HCT116 (cell line): Measurements from ENCODE around the gene EXD3. TPM values are rescaled to one million over a fixed set of nuclear protein-coding genes. Genes with fewer than 3 reads are reported as not detected.

Experiments
- ATAC-seq: fragments of 200-7000 bp; cut with Tn5 transposase; 2 replicates; pipeline ENCODE4 v1.9.1; 2020; ENCODE audit warnings: mild to moderate bottlenecking, moderate library complexity
- BruUV-seq: library from RNA; stranded (reverse); fragments of 400-500 nt; replicated peaks from 2 replicates; lab custom pipeline; 2021; lab: Mats Ljungman, UMichigan
- CTCF ChIA-PET: fragments of 300-600 bp; sonication (Branson Sonifier 250); formaldehyde crosslinking; loops from one replicate; lab custom pipeline; 2021; ENCODE audit warnings: antibody characterized with exemption; lab: Charles Lee
- POLR2A ChIA-PET: fragments of 300-600, 350-600 bp; sonication (Branson Sonifier 250); formaldehyde crosslinking; loops from one replicate; lab custom pipeline; 2021; ENCODE audit warnings: antibody characterized with exemption; lab: Charles Lee
- RAD21 ChIA-PET, 2 experiments: fragments of 300-600 bp; sonication (Branson Sonifier 250); formaldehyde crosslinking; loops; one replicate each; lab custom pipeline; 2023; ENCODE audit warnings: low total read pairs in 2 of 2; ENCODE audit not compliant: uncharacterized antibody in 2 of 2, unreplicated experiment in 2 of 2, low non-redundant PET in 1 of 2; lab: Charles Lee
- DNase-seq: peaks from one replicate; pipeline ENCODE4 v3.0.0-alpha.2; 2010; ENCODE audit warnings: low read depth, low spot score
- H2AFZ ChIP-seq: fragments of 200-600 bp; shearing (Covaris generic), sonication (generic); 2 replicates; pipeline ENCODE4 v1.6.1; 2017; ENCODE audit warnings: low read depth, mixed run types, mixed read lengths, antibody characterized with exemption, low read length; ENCODE audit not compliant: poor library complexity, severe bottlenecking
- H3K27ac ChIP-seq: 2 replicates; pipeline ENCODE4 v1.5.1; 2012; ENCODE audit warnings: low read depth, low read length
- H3K27me3 ChIP-seq: fragments of 200-600 bp; sonication (generic); 2 replicates; pipeline ENCODE4 v1.6.1; 2016; ENCODE audit warnings: mixed run types, low read length, mixed read lengths; ENCODE audit not compliant: insufficient read depth
- H3K36me3 ChIP-seq, 2 experiments: fragments of 200-500 bp in 1 of 2; fragments of 200-600 bp in 1 of 2; sonication (Bioruptor generic) in 1 of 2; sonication (generic) in 1 of 2; 2 replicates each; pipeline versions ENCODE4 v1.5.1 to v1.6.1; 2014 to 2016; ENCODE audit warnings: low read length in 2 of 2, inconsistent platforms in 1 of 2, mixed read lengths in 1 of 2, mixed run types in 1 of 2; ENCODE audit not compliant: insufficient read depth in 2 of 2, control insufficient read depth in 1 of 2
- H3K4me1 ChIP-seq, 2 experiments: fragments of 200-600 bp in 1 of 2; sonication (generic) in 1 of 2; 2 replicates each; pipeline versions ENCODE4 v1.5.1 to v1.6.1; 2012 to 2017; ENCODE audit warnings: low read length in 2 of 2, inconsistent platforms in 1 of 2, mild to moderate bottlenecking in 1 of 2, mixed read lengths in 1 of 2, mixed run types in 1 of 2, moderate library complexity in 1 of 2; ENCODE audit not compliant: insufficient read depth in 2 of 2, control insufficient read depth in 1 of 2
- H3K4me2 ChIP-seq: fragments of 200-600 bp; sonication (generic); 2 replicates; pipeline ENCODE4 v1.6.1; 2017; ENCODE audit warnings: mixed run types, low read length, mixed read lengths
- H3K4me3 ChIP-seq, 2 experiments: fragments of 200-600 bp in 1 of 2; sonication (generic) in 1 of 2; replicated peaks in 1 of 2; 2 replicates each; pipeline ENCODE4 v1.5.1; 2011 to 2016; ENCODE audit warnings: low read length in 2 of 2, control low read depth in 1 of 2, low read depth in 1 of 2, mild to moderate bottlenecking in 1 of 2, mixed read lengths in 1 of 2, mixed run types in 1 of 2
- H3K79me2 ChIP-seq: fragments of 200-600 bp; sonication (generic); 2 replicates; pipeline ENCODE4 v1.6.1; 2017; ENCODE audit warnings: mild to moderate bottlenecking, mixed run types, low read length, moderate library complexity, mixed read lengths; ENCODE audit not compliant: insufficient read depth
- H3K9ac ChIP-seq: fragments of 200-600 bp; sonication (generic); 2 replicates; pipeline ENCODE4 v1.6.1; 2016; ENCODE audit warnings: low read length, mixed read lengths
- H3K9me2 ChIP-seq: fragments of 200-600 bp; sonication (generic), shearing (Covaris generic); 2 replicates; pipeline ENCODE4 v1.6.1; 2017; ENCODE audit warnings: mixed run types, mild to moderate bottlenecking, moderate library complexity; ENCODE audit not compliant: insufficient read depth
- H3K9me3 ChIP-seq, 2 experiments: fragments of 200-500 bp in 1 of 2; fragments of 200-600 bp in 1 of 2; sonication (Bioruptor generic) in 1 of 2; sonication (generic) in 1 of 2; 2 replicates each; pipeline ENCODE4 v1.6.1; 2014 to 2017; ENCODE audit warnings: low read length in 2 of 2, mixed read lengths in 2 of 2, inconsistent platforms in 1 of 2, low read depth in 1 of 2, mild to moderate bottlenecking in 1 of 2, mixed run types in 1 of 2, moderate library complexity in 1 of 2; ENCODE audit not compliant: control insufficient read depth in 1 of 2, insufficient read depth in 1 of 2
- H4K20me1 ChIP-seq: fragments of 200-600 bp; sonication (generic), shearing (Covaris generic); 2 replicates; pipeline ENCODE4 v1.6.1; 2017; ENCODE audit warnings: mixed run types, mild to moderate bottlenecking, moderate library complexity; ENCODE audit not compliant: insufficient read depth
- ATF3 ChIP-seq: IDR thresholded peaks from 2 replicates; pipeline ENCODE4 v1.6.1; 2012
- EGR1 ChIP-seq: IDR thresholded peaks from 2 replicates; pipeline ENCODE4 v1.6.1; 2012; ENCODE audit warnings: low read depth
- ELF1 ChIP-seq: IDR thresholded peaks from 2 replicates; pipeline ENCODE4 v1.6.1; 2012; ENCODE audit warnings: low read depth, borderline replicate concordance
- EZH2 ChIP-seq: fragments of 200-600 bp; sonication (generic); IDR thresholded peaks from 2 replicates; pipeline ENCODE4 v1.6.1; 2017; ENCODE audit warnings: antibody characterized with exemption, mixed run types
- EZH2phosphoT487 ChIP-seq: fragments of 200-600 bp; IDR thresholded peaks from 2 replicates; pipeline ENCODE4 v1.6.1; 2018; ENCODE audit warnings: antibody characterized with exemption, borderline replicate concordance
- POLR2A ChIP-seq: IDR thresholded peaks from 2 replicates; pipeline ENCODE4 v1.7.0; 2011; ENCODE audit warnings: borderline replicate concordance; ENCODE audit not compliant: insufficient read depth, insufficient read length; ENCODE audit errors: extremely low read depth
- POLR2AphosphoS5 ChIP-seq: IDR thresholded peaks from 2 replicates; pipeline ENCODE4 v1.6.1; 2011; ENCODE audit warnings: mild to moderate bottlenecking, low read depth, low read length, moderate library complexity
- SP1 ChIP-seq: IDR thresholded peaks from 2 replicates; pipeline ENCODE4 v1.6.1; 2012; ENCODE audit warnings: low read depth
- YY1 ChIP-seq: IDR thresholded peaks from 2 replicates; pipeline ENCODE4 v1.6.1; 2011; ENCODE audit warnings: low read length, low read depth, moderate library complexity, mild to moderate bottlenecking; ENCODE audit not compliant: insufficient replicate concordance; ENCODE audit errors: extremely low read depth
- ZBTB33 ChIP-seq: IDR thresholded peaks from 2 replicates; pipeline ENCODE4 v1.6.1; 2011; ENCODE audit warnings: mild to moderate bottlenecking, low read length, moderate library complexity; ENCODE audit not compliant: insufficient replicate concordance; ENCODE audit errors: extremely low read depth
- ZNF274 ChIP-seq: fragments of 200-500 bp; sonication (Bioruptor generic); IDR thresholded peaks from 2 replicates; pipeline ENCODE4 v1.6.1; 2014; ENCODE audit warnings: mild to moderate bottlenecking, low read depth, low read length, inconsistent platforms
- intact Hi-C: fragments of 100-400 bp; cut with micrococcal nuclease; formaldehyde crosslinking; loops from 2 replicates; pipeline ENCODE4 v1.10.0; 2022
- total RNA-seq: library from RNA; stranded (reverse); gene quantifications from one replicate; pipeline ENCODE4 v1.2.1, GENCODE V29; 2021; ENCODE audit not compliant: unreplicated experiment
- TF ChIP-seq, protein P1 (sequence below): IDR thresholded peaks from 2 replicates; pipeline ENCODE4 v1.6.1; 2012

EXD3 gene
- total RNA-seq, 1 experiment from 2014 or later = 25.4 TPM

- no peaks in the 10 kb centered on the region for H3K9me2 ChIP-seq
- no peak overlapping the region for H3K27ac ChIP-seq
- CTCF ChIA-PET = no interaction called here
- DNase-seq = no peak
- no peak overlapping the region for H3K9ac ChIP-seq
- RAD21 ChIA-PET = no interaction called here
- no peak overlapping the region for H2AFZ ChIP-seq
- peaks cover 16 to 49% of the 10 kb centered on the region in 2 experiments for H3K4me1 ChIP-seq
- no peak overlapping the region for H3K4me2 ChIP-seq
- H3K27me3 ChIP-seq = no peaks in the 10 kb centered on the region
- POLR2A ChIA-PET = no interaction called here
- no peaks in the 10 kb centered on the region for H4K20me1 ChIP-seq
- intact Hi-C loops = no loop called here
- no peak overlapping the region for H3K4me3 ChIP-seq
- no peaks in the 10 kb centered on the region for H3K36me3 ChIP-seq
- TF ChIP-seq EGR1 = no peak
- no peak for TF ChIP-seq POLR2A
- no peak for TF ChIP-seq SP1
- no peak for TF ChIP-seq EZH2phosphoT487
- no peak for TF ChIP-seq ATF3
- TF ChIP-seq, protein P1, sequence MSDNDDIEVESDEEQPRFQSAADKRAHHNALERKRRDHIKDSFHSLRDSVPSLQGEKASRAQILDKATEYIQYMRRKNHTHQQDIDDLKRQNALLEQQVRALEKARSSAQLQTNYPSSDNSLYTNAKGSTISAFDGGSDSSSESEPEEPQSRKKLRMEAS = no peak
- TF ChIP-seq ZNF274 = no peak
- TF ChIP-seq, all 23 proteins: peak for 0
- H3K79me2 ChIP-seq = peaks cover 4% of the 10 kb centered on the region; the same call in 1 of the 2 replicates
- ATAC-seq = no peak
- H3K9me3 ChIP-seq = no peaks in the 10 kb centered on the region
- no TSS peak for BruUV-seq
Measured at GRCh38 chr9:137306066-137306849, 116.7 kb downstream of the EXD3 start.

DNA sequence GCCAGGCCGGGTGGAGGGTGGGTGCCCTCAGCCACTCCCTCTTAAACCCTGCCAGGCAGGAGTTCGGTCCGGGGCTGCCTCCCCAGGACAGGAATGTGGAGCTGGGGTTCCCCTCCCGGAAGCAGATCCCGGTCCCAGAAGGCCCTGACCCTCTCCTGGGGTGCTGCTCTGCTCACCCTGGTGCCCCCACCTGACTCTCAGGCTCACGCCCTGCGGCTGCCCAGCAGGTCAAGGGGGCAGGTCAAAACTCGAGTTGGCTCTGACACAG is 117.2 kb downstream of the EXD3 start:
- H3K9me2 ChIP-seq = no peaks in the 10 kb centered on the region
- CTCF ChIA-PET = no interaction called here
- H3K79me2 ChIP-seq = peaks cover 6% of the 10 kb centered on the region
- POLR2A ChIA-PET = no interaction called here
- no peak overlapping the region for H3K4me3 ChIP-seq
- ATAC-seq (no peak), DNase-seq (no peak)
- no peaks in the 10 kb centered on the region for H3K27me3 ChIP-seq
- H3K27ac ChIP-seq = no peak overlapping the region; the same call in 1 of the 2 replicates
- H2AFZ ChIP-seq = no peak overlapping the region
- H3K36me3 ChIP-seq = no peaks in the 10 kb centered on the region
- BruUV-seq = no TSS peak
- no peaks in the 10 kb centered on the region for H3K9me3 ChIP-seq
- no peaks in the 10 kb centered on the region for H4K20me1 ChIP-seq
- H3K4me1 ChIP-seq = peaks cover 11 to 48% of the 10 kb centered on the region in 2 experiments
- no peak overlapping the region for H3K9ac ChIP-seq
- intact Hi-C loops = no loop called here
- RAD21 ChIA-PET = no interaction called here
- H3K4me2 ChIP-seq = no peak overlapping the region
- TF ChIP-seq ZNF274 = no peak
- TF ChIP-seq POLR2AphosphoS5 = no peak
- TF ChIP-seq EZH2 = no peak
- no peak for TF ChIP-seq ELF1
- no peak for TF ChIP-seq SP1
- TF ChIP-seq POLR2A = no peak
- no peak for TF ChIP-seq EGR1
- no peak for TF ChIP-seq YY1
- TF ChIP-seq ZBTB33 = no peak
- TF ChIP-seq, protein P1 = no peak
